Measurements from ENCODE around the gene UBE2D2. TPM values are rescaled to one million over a fixed set of nuclear protein-coding genes. Genes with fewer than 3 reads are reported as not detected.

Gene UBE2D2
- total and polyA plus RNA-seq, 2 of the 4 experiments (the other 2 are of a cell fraction) = 26.9 to 35.7 TPM

DNA sequence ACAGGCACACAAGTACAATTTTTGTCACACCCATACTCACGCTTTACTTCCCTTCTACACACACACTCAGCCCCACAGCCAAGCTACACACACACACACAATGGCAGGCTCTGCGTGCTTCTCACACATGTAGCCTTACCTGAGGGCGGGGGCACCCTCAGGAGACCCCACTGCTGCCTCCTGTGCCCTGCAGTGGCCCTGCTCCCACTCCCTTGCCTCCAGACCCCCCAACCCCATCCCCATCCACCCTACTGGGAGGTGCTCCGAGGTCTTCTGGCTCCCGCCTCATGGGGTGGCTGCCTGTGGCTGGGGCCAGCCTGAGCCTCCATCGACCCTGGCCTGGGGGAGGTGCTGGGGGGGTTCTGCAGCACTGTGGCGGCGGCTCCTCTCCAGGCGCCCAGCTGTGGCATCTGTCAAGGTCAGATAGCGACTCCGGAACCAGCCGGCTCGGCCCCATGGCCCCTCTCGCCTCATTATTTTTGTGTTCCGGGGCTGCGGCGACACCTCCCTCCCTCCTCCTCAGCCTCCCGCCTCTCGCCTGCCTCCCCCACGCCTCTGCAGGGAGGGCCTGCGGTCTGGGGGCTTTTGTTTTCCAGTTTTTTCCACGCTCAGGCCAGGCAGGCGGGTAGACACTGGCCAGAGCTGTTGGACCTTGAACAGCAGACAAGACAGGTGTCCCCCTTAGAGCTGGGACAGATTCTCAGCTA is 108.7 kb downstream of the UBE2D2 start:
- ChIA-PET CTCF (no interaction called here), POLR2A (ENCODE audit: unreplicated experiment) (no interaction called here)

More for the DNA sequence above, 108.7 kb downstream of the UBE2D2 start:
- H4K20me1 ChIP-seq (ENCODE audit: insufficient read depth, low read length) = peaks cover 21% of the 10 kb centered on the region
- H2AFZ ChIP-seq (replicated peaks; ENCODE audit: low read length, poor library complexity) = no peak overlapping the region
- no peak overlapping the region for H3K14ac ChIP-seq (replicated peaks; ENCODE audit: low read depth, low read length)
- H3K27ac ChIP-seq (ENCODE audit: insufficient read depth, low read length) = no peak overlapping the region
- intact Hi-C loops (cut with micrococcal nuclease) = no loop called here
- H2BK15ac ChIP-seq (ENCODE audit: low read depth, low read length) = no peak overlapping the region
- H4K5ac ChIP-seq (ENCODE audit: low read depth, low read length) = 0 out of 2 replicates have a peak overlapping the region, but pooled peaks have one; percentile 24
- peaks cover 27 to 88% of the 10 kb centered on the region in 2 experiments for H3K79me1 ChIP-seq (ENCODE audit: low read depth in 1 of 2, low read length in 2 of 2)
- H4K91ac ChIP-seq (ENCODE audit: insufficient read depth, low read depth, low read length) = no peak overlapping the region
- dilution Hi-C loops (cut with HindIII; ENCODE audit: low sequenced_read_pairs, unreplicated experiment) = no loop called here
- H3K4me1 ChIP-seq (ENCODE audit: control insufficient read depth, insufficient read depth, low read length) = peaks cover 29% of the 10 kb centered on the region
- no peak overlapping the region for H3K4me2 ChIP-seq (ENCODE audit: low read depth, low read length)
- no peak overlapping the region for H3K9ac ChIP-seq (ENCODE audit: low read depth, low read length)
- peaks cover 3% of the 10 kb centered on the region; the same call in 1 of the 2 replicates for H3K36me3 ChIP-seq (ENCODE audit: control insufficient read depth, insufficient read depth, low read length)
- no peaks in the 10 kb centered on the region for H3K27me3 ChIP-seq (ENCODE audit: control insufficient read depth, insufficient read depth, low read length)
- TF ChIP-seq CEBPB (IDR thresholded peaks at IDR 0.05; ENCODE audit: low read depth, low read length) = no peak
- no peak for TF ChIP-seq NFE2L2 (IDR thresholded peaks at IDR 0.05; ENCODE audit: low read depth, low read length)
- no peak for TF ChIP-seq POLR2A (IDR thresholded peaks at IDR 0.05; ENCODE audit: low read depth, low read length)
- H4K8ac ChIP-seq (ENCODE audit: low read depth in 2 of 2, low read length in 2 of 2) = 0 out of 4 replicates have a peak overlapping the region, but pooled peaks of 1 of the 2 experiments have one; percentile 16
- no peaks in the 10 kb centered on the region for H3K9me3 ChIP-seq (ENCODE audit: control insufficient read depth, insufficient read depth, low read length)
- H2AK9ac ChIP-seq (replicated peaks; ENCODE audit: low read depth, low read length, poor library complexity) = no peak overlapping the region
- ATAC-seq (ENCODE audit: low read depth) = no peak
- no peak overlapping the region for H2BK5ac ChIP-seq (ENCODE audit: low read depth, low read length, poor library complexity, severe bottlenecking)
- H3K56ac ChIP-seq (ENCODE audit: extremely low read depth, insufficient read depth, low read length) = no peak overlapping the region
- H3K9me1 ChIP-seq (ENCODE audit: insufficient read depth, low read length) = peaks cover 26% of the 10 kb centered on the region
- BruUV-seq (replicated peaks) = no TSS peak
- no peak overlapping the region for H2BK120ac ChIP-seq (ENCODE audit: low read depth, low read length)
- H3K4me3 ChIP-seq (ENCODE audit: insufficient read depth, low read depth, low read length) = no peak overlapping the region
- WGBS, 2 experiments (ENCODE audit: extremely low coverage in 2 of 2, insufficient read length in 1 of 2) = 14% methylated on average over 1 of the region's 23 CpGs; no CpG with 5 or more reads in 1 of the 2 experiments
- in situ Hi-C loops (cut with MboI; ENCODE audit: low sequenced_read_pairs) = no loop called here
- H2BK20ac ChIP-seq (ENCODE audit: low read depth, low read length) = no peak overlapping the region
- H2AK5ac ChIP-seq (ENCODE audit: low read depth, low read length) = peak overlapping the region; percentile 52; the same call in 1 of the 2 replicates
- no peak overlapping the region for H3K18ac ChIP-seq (ENCODE audit: low read depth, low read length)
- peak overlapping the region; percentile 39 for H3K4ac ChIP-seq (ENCODE audit: low read depth, low read length)
- DNase-seq = no peak
- peak overlapping the region; percentile 25; the same call in 1 of the 2 replicates for H3K23ac ChIP-seq (ENCODE audit: low read depth, low read length)
